Measurements from ENCODE around the gene COL16A1. TPM values are rescaled to one million over a fixed set of nuclear protein-coding genes. Genes with fewer than 3 reads are reported as not detected.

The COL16A1 gene
- total and polyA plus RNA-seq, 2 of the 13 experiments (the other 11 are each of a cell fraction or from before 2014, with no cell fraction given) = 4.3 to 12.2 TPM

- TF ChIP-seq, protein P1, sequence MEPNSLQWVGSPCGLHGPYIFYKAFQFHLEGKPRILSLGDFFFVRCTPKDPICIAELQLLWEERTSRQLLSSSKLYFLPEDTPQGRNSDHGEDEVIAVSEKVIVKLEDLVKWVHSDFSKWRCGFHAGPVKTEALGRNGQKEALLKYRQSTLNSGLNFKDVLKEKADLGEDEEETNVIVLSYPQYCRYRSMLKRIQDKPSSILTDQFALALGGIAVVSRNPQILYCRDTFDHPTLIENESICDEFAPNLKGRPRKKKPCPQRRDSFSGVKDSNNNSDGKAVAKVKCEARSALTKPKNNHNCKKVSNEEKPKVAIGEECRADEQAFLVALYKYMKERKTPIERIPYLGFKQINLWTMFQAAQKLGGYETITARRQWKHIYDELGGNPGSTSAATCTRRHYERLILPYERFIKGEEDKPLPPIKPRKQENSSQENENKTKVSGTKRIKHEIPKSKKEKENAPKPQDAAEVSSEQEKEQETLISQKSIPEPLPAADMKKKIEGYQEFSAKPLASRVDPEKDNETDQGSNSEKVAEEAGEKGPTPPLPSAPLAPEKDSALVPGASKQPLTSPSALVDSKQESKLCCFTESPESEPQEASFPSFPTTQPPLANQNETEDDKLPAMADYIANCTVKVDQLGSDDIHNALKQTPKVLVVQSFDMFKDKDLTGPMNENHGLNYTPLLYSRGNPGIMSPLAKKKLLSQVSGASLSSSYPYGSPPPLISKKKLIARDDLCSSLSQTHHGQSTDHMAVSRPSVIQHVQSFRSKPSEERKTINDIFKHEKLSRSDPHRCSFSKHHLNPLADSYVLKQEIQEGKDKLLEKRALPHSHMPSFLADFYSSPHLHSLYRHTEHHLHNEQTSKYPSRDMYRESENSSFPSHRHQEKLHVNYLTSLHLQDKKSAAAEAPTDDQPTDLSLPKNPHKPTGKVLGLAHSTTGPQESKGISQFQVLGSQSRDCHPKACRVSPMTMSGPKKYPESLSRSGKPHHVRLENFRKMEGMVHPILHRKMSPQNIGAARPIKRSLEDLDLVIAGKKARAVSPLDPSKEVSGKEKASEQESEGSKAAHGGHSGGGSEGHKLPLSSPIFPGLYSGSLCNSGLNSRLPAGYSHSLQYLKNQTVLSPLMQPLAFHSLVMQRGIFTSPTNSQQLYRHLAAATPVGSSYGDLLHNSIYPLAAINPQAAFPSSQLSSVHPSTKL (CRISPR knock-in tag; IDR thresholded peaks at IDR 0.05) = no peak
- TF ChIP-seq REXO4 (CRISPR knock-in tag; IDR thresholded peaks at IDR 0.05; ENCODE audit: borderline replicate concordance) (no peak; the same call in 1 of the 2 replicates), GLMP (CRISPR knock-in tag; IDR thresholded peaks at IDR 0.05; ENCODE audit: borderline replicate concordance) (no peak), MYPOP (CRISPR knock-in tag; IDR thresholded peaks at IDR 0.05) (no peak), TBX2 (CRISPR knock-in tag; IDR thresholded peaks at IDR 0.05; ENCODE audit: borderline replicate concordance) (peak; percentile 63; the same call in 1 of the 2 replicates), ZNF615 (CRISPR knock-in tag; IDR thresholded peaks at IDR 0.05; ENCODE audit: borderline replicate concordance) (no peak), ZNF10 (CRISPR knock-in tag; IDR thresholded peaks at IDR 0.05; ENCODE audit: borderline replicate concordance, low read depth) (no peak), RFXANK (CRISPR knock-in tag; IDR thresholded peaks at IDR 0.05) (no peak), ZNF280D (CRISPR knock-in tag; IDR thresholded peaks at IDR 0.05) (peak; percentile 41; the same call in 1 of the 2 replicates), MEIS1 (CRISPR knock-in tag; IDR thresholded peaks at IDR 0.05; ENCODE audit: borderline replicate concordance) (peak; percentile 93), FOSL2 (CRISPR knock-in tag; IDR thresholded peaks at IDR 0.05) (0 out of 2 replicates have a peak, but pooled peaks have one; percentile 15), ZNF510 (CRISPR knock-in tag; IDR thresholded peaks at IDR 0.05; ENCODE audit: low read depth) (0 out of 2 replicates have a peak, but pooled peaks have one; percentile 40), POLR2G (IDR thresholded peaks at IDR 0.05; ENCODE audit: low read depth, low read length) (peak; percentile 91), ZNF44 (CRISPR knock-in tag; IDR thresholded peaks at IDR 0.05) (peak; percentile 72; the same call in 1 of the 2 replicates)
- TF ChIP-seq, protein P2, sequence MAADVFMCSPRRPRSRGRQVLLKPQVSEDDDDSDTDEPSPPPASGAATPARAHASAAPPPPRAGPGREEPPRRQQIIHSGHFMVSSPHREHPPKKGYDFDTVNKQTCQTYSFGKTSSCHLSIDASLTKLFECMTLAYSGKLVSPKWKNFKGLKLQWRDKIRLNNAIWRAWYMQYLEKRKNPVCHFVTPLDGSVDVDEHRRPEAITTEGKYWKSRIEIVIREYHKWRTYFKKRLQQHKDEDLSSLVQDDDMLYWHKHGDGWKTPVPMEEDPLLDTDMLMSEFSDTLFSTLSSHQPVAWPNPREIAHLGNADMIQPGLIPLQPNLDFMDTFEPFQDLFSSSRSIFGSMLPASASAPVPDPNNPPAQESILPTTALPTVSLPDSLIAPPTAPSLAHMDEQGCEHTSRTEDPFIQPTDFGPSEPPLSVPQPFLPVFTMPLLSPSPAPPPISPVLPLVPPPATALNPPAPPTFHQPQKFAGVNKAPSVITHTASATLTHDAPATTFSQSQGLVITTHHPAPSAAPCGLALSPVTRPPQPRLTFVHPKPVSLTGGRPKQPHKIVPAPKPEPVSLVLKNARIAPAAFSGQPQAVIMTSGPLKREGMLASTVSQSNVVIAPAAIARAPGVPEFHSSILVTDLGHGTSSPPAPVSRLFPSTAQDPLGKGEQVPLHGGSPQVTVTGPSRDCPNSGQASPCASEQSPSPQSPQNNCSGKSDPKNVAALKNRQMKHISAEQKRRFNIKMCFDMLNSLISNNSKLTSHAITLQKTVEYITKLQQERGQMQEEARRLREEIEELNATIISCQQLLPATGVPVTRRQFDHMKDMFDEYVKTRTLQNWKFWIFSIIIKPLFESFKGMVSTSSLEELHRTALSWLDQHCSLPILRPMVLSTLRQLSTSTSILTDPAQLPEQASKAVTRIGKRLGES (CRISPR knock-in tag; IDR thresholded peaks at IDR 0.05; ENCODE audit: borderline replicate concordance) = no peak
These were observed 11.5 kb upstream of the COL16A1 start (continued) for GRCh38 chr1:31715087-31715872.
